Stimulated activated CD8-positive, alpha-beta memory T cell treated with anti-CD3 and anti-CD28 coated beads, Interleukin-12 subunit alpha, Interleukin-12 subunit beta, amount 100 ng/mL, for 24 hours (primary cell): ENCODE measurements around the gene MCAM.

Experiments
- DNase-seq: peaks from one replicate; pipeline ENCODE4 v3.0.0-alpha.2; 2020; ENCODE audit errors: extremely low read depth

The MCAM gene

DNA sequence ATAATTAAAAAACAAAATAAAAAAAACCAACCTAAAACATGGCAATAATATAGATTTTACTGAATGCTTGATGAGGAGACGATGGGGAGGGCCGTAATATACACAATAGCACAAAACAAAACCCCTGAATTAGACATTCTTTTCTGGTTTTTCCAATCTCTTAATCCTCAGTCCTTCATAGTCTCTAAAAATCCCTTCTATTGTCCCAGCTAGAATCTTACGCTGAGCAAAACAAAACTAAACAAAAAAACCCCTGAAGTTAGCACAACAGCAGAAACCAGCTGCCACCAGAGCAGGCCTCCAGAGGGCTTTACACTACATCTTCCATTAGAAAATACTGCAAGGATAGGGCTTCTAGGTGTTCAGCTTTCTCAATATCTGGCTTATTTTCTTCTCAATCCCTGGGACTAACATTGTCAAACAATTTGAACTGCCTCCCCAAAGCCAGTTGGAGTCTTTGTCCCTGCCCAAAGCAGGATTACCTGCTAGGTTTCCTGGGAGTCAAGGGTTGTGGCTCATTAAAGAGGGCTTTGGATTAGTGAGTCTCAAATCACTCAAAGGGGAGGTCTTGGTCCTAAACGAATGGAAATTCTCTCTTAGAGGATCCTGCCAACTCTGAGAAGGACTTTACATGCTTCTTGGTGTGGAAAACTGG lies 15.3 kb upstream of the MCAM start:
- no peak for DNase-seq

DNA sequence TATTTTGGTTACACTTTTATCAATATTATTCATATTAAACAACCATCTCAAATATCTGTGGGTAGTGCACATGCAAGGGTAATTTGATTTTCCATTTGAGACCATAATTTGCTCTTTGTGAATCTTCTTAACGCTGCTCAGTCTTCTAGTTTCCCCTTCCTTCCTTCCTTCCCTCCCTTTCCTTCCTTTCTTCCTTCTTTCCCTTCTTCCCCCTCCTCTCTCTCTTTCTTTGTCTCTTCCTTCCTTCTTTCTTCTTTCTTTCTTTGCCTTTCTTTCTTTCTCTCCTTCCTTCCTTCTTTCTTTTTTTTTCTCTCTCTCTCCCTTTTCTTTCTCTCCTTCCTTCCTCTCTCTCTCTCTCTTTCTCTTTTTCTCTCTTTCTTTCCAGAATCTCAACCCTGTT lies 13.3 kb upstream of the MCAM start:
- DNase-seq = no peak

DNA sequence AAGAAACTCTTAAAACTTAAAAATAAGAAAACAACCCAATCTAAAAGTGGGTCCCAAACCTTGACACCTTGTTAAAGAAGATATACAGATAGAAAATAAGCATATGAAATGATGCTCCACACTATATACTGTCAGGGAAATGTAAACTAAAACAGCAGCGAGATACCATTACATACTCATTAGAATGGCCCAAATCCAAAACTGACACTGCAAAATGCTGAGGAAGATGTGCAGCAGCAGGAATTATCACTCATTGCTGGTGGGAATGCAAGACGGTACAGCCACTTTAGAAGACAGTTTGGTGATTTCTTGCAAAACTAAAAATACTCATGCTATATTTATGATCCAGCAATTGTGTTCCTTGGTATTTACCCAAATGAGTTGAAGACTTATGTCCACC lies 12.4 kb upstream of the MCAM start:
- no peak for DNase-seq

DNA sequence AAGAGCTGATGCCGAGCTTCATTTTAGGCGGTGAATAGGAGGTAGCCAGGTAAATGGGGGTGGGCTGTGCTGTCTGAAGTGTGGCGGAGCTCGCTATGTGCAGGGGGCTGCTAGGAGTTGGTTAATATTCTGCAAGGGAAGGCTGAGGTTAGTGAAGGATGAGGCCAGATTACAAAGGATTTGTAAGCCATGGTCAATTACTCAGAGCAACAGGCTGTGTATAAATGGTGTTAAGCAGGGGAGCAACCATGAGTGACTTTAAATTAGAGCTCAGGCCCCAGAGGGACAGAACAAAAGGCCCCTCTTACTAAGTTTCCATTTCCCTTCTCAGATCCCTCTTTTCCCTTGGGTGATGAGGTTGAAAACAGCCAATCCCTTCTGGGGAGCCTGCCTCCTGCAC lies 7.3 kb upstream of the MCAM start:
- DNase-seq = no peak

DNA sequence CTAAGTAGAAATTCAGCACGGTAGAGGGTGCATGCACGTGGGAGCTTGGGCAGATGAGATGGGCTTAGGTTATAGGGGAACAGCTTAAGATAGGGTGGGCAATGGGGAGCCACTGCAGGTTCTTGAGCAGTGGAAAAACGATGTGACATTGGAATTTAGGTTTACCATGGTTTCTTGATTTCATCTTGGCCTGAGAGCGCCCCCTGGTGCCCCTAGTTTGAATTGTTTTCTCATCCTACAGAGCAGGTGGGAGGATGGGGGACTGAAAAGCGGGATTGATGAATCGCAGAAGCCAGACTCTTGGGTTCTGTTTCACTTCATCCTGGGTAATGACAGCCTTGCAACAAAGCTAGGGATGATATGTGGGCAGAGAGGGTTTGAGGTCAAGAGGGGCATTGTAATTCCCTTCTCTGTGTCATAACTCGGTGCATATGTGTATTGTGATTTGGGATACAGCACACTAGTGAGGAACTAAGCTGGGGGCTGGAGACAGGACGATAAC lies 6.7 kb upstream of the MCAM start:
- no peak for DNase-seq

DNA sequence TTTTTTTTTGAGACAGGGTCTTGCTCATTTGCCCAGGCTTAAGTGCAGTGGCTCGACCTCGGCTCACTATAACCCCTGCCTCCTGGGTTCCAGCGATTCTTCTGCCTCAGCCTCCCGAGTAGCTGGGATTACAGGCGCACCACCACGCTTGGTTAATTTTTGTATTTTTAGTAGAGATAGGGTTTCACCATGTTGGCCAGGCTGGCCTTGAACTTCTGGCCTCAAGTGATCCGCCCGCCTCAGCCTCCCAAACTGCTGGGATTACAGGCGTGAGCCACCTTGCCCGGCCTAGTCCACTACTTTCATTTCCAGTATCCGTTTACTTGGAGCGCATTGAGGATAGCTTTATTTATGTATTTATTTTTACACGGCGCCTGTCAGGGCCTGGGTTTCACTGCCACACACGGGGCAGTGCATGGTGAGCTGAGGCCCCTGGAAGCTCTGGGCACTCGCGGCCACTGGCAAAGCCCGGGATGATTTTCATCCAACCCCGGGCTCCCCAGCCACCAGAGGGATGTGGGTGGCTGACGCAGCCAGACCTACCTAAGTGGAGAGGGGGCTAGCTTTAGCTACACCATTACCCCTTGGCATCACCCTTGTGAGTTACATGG lies 6.1 kb upstream of the MCAM start:
- DNase-seq = no peak

DNA sequence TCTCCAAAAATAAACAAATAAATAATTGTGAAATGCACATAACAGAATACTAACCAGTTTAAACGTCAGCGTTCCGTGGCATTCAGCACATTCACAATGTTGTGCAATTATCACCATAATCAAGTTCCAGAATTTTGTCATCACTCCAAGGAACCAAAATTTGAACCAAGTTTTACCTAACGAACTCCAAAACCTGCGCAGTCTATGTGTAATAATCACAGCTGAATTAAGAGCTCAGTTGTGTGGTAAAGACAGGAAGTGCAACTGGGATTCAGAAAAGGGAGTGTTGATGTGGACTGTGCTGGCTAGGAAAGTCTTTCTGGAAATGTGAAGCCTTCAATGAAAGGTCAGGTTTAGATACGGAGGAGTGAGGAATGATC lies 5.4 kb upstream of the MCAM start:
- DNase-seq = no peak

DNA sequence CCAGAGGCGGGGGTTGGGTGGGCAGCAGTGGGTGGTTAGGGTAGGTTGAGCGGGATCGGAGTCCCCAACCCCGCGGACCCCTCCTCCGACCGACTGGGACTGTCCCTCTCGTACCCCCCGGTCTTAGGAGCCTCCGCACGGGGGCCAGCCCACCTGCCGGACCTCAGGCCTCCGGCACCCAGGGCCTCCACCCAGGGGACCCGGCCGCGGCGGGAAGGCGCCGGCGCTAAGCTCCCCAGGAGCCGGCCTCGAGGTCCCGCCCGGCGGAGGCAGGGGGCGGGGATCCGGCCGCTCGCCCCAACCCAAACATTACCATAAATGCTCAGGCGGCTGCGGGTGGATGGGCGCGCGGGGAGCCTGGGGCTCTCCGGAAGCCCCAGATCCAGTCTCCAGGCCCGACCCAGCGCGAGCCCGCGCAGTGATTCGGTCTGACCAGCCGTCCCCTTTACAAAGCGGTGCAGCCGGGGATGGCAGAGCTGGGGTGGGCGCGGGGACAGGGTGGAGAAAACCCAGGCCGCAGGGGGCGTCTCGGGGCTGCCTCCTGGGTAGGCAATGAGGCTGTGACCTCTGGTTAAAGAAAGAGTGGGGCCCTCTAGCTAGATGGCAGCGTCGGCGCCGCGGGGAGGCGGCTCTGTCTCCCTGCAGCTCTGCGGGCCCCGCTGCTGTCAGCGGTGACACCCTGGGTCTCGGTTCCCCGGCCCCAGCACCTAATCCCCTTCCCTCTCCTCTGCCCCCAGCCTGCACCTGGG lies 4.0 kb upstream of the MCAM start:
- DNase-seq = no peak

DNA sequence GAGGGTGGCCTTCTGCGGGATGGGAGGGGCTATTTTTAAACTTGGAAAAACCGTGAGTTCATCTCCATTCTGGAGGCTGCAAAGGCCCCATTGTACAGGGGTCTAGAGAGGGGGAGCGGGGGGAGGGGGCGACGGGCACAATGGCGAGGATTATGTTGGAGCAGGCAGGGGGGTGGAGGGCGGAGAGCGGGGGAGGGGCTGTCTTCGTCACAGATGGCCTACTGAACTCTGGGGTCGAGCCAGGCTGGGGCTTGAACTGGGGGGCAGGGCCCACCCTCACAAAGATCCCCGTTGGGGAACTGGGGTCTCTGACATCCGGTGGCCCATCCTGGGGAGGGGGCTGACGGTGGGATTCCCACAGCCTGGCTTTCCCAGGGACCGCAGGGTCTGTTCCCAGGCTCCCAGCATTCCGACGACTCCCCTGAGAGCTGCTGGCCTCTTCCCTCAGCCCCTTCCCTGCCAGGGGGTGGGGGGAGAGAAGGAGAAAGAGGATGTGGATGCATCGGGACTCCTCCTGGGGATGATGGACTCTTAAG lies 3.4 kb upstream of the MCAM start:
- no peak for DNase-seq

DNA sequence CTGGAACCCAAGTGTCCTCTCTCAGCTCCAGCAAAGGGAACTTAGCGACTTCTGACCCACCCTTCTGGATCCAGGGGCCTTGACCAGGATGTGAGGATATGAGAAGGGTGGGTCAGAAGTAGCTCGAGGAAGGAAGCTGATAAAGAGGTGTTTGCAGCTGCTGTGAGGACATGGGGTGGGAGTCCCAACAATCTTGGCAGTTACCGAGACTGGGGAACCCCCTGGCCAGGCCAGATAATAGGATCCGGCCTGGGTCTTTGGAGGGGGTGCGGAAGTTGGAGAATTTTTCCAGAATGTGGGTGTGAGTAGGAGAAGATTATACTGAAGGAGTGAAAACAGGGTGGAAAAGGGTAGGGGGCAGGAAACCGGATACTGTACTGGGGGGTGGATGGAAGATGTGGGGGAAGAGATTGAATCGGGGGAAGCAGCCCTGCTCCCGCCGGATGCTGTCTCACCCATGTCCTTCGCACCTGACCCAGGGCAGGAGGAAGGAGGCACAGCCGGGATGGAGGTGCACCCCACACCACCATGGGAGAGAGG lies 2.8 kb upstream of the MCAM start:
- DNase-seq = no peak

DNA sequence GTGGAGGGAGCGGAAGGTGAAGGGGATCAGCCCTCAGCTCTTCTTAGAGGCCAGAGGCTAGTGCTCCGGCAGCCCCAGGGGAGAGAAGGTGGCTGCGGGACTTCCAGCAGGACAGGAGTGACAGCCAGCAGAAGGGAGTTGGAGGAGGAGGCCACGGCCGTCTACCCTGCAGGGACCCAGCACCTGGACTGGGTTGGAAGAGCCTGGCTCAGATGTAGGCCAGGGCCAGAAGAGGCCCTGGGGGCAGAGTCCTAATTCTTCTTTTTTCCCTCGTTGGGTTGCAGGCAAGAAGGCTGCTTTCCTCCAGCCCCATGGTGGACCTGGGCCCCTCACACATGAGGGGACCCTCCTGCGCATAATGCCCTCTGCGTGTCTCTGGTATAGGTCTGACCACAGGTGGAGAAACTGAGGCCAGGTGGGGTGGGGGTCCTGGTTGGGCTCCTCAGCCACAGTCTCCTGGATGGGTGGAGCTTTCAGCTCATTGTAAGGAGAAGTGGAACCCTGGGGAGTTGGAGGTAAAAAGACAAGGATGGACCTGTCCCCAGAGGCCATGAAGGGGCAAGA lies 2.3 kb upstream of the MCAM start:
- DNase-seq = no peak

DNA sequence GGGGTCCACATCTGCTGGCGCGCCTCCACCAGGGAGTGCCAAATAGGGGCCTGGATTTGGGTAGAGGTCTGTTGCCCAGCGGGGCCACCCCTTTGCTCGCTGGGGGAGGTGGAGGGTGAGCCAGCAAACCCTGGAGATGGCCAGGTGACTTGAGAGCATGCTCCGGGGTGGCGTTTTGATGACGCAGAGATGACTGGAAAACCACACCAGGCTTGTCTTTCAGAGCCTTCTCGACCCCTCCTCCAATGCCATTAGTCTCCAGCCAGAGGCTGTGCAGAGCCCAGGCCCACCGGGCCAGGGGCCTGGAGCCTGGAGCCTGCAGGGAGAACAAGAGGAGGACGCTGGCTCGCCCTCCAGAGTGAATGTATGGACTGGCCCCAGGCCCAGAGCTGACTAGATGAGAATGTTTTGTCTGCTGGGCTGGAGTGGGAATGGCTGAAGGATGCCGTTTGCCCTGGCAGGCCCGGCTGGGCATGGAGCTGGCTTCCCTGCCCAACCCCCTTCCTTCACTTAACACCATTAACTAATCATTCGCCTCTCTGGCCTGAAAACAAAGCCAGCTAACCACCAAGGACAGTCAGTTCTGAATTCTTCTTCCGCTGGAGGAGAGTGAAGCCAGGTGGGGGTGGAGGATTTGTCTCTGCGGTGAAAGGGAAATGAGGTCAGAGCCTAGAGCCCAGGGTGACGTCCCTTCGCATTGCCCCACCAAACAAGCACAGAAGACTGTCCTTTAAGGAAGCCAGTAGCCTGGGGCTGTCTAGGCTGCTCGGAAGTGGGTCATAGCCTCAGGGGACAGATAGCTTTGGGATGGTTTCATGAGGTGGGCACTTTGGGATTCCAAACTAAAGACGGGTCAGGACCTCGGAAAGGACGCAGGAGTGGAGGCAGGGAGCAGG lies 1.6 kb upstream of the MCAM start:
- no peak for DNase-seq

DNA sequence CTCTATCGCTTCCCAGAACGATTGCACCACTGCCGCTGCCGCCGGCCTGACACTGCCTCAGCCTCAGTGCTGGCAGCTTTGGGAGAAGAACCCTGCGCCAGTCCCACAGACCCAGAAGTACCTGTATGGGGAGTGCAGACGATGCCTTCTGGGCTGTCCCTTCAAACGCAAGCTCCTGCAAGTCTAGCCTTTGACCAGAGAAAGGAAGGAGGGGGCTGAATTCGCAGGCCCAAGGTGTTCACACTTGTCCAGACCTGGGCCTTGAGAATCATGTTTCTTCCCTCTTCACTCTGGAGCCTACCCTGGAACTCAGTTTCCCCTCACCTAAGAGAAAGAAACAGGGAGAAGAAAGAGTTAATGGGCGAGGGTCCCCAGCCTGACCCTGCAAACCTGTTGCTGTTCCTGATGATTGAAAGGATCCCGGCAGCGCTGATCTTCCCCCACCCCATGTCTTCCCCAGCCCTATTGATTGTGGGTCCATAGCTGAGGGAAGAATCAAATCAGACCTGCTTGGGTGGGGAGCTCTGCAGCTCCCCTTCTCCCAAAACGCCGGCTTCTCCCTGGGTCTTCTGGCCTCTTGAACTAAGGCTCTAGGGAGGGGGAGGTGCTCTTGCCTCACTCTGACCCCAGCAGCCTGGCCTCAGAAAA lies 786 bp upstream of the MCAM start:
- no peak for DNase-seq

DNA sequence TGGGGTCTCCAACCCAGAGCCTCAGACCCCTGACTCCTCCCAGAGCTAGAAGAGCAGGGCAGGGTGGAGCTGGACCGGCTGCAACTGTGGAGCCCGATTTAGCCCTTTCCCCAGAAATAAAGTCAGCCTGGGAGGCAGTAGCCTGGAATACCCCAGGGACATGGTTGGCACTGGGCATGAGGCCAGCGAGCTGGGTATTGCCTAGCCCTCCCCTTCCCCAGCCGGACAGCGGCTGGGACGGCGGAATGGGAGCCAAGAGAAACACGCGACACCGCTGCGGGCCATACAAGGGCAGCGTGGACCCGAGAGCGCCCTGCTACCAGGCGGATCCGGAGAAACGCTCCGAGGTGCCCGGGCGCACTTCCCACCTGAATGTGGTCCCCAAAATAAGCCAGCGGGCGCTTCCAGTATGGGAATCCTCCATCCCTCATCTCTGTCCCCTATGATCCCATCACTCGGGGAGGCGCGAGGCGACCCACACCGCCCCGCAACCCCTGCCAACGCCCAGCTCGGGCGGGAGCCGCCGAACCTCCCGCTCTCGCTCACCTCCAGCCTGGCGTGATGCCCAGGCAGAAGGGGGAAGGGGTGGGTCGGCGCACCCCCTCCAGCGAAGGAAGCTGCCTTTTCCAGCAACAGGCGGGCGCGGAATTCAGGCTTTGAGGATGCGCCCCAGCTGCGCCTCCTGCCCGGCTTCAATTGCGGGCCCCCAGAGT lies 758 bp downstream of the MCAM start:
- DNase-seq = no peak

DNA sequence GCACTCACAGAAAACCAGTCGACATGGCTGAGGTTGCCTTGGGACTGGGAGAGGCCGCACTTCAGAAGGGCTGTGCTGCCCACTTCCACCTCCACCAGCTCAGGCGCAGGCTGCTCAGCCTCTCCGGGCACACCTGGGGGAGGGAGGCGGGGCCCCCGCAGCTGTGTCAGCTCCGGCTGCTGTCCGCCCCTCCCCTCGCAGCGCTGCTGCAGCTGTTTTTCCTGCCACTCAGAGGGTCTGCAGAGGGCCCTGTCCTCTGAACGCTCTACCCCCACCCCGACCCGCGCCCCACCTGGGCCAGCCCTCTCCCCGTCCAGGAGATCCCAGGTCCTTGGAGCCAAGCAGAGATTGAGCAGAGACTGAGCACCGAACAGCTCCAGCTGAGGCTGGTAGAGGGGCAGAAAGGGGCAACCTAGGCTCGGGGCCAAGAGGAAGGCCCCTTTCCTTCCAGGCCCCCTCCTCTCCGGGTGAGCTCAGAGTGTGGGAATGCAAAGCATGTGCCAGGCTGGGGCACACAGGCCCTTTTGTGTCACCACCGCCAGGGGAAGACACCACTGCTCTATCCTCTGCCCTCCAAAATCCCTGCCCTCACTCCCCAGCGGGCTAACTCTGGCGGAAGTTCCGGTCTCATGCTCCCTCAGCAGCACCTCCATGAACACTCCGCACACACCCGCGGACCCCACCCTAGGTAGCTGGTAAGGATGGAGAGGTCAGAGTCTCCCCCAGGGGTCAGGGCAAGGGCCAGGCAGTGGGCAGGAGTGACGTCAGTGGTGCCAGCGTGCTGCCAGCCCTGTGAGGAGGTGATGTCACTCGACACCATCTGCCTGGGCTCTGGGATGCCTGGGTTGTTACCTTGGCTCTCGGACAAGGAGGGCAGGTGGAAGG lies 1.6 kb downstream of the MCAM start:
- no peak for DNase-seq

DNA sequence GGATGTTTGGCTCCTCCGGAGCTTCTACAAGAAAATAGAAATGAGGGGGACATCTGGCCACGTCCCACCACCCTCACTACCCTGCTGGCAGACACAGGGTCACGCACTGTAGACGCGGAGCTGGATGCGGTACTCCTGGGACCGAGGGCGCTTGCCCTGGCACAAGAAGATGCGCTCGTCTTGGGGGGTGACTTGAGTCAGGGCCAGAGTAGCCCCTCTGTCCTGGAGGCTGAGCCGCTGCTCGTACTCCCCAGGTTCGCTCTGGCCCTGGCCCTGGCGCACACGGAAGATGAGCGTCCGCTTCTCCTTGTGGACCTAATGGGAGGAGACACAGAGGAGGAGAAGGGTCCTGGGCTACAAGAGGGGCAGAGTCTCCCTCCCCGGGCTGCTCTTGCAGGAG lies 2.2 kb downstream of the MCAM start:
- no peak for DNase-seq

DNA sequence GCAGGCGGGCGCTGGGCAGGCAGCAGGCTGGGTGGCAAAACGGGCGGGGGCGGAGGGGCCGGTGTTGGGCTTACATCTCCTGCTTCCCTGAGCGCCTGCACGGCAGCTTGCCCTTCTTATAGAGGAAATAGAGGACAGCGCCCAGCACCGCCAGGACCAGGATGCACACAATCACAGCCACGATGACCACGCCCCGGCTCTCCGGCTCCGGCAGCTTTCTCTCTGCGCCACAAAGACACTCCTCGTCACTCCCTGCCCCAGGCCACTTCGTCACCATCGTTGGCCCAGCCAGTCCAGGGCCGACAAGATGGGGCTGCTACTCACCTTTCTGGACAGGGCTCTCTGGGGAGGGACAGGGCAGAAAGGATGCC lies 6.3 kb downstream of the MCAM start:
- no peak for DNase-seq

DNA sequence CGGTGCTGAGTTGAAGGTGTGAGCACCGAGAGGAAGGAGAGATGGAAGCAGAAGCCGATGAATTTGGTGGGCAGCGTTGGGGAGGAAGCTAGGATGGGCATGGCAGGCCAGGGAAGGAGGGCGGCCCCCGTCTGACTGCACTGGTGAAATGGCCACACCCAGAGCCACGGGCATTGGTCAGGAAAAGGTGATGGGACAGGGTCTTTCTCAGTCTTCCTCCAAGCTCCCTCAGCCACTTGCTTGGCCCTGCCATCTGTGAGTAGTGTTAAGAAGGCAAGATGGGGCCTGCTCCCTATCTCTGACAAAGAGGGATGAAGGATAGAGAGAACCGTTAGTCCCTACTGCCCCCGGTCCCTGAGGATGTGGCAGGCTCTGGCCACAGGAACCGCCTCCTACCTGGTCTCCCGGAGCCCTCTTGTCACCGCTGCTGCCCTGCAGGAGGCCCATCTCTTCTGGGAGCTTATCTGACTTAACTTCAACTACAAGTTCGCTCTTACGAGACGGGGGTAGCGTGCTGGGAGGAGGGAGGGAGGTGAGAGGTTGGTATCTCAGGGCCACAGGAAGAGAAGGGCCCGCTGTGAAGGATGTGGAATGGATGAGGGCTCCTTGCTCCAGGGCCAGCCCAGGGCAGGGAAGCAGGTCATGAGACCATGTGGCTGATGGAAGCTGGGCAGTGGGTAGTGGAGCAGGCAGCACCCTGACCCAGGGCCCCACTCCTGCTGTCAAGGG lies 6.8 kb downstream of the MCAM start:
- no peak for DNase-seq
